Keratinocyte (primary cell): ENCODE data around the gene KDM6B. TPM values are rescaled to one million over a fixed set of nuclear protein-coding genes. Genes with fewer than 3 reads are reported as not detected.

Source experiments
- DNase-seq: peaks from one replicate; pipeline ENCODE4 v3.0.0-alpha.2; 2011; ENCODE audit warnings: low read depth, missing footprints, low spot score
- FAIRE-seq: peaks from 2 replicates; lab custom pipeline; 2011; peaks lifted over from hg19 to GRCh38; lab: Jason Lieb, UNC
- H2AFZ ChIP-seq: 2 replicates; pipeline ENCODE4 v1.6.0; 2012; ENCODE audit warnings: low read length, control low read depth, inconsistent platforms; ENCODE audit not compliant: control insufficient read depth
- H3K27ac ChIP-seq: 2 replicates; pipeline ENCODE4 v1.5.1; 2011; ENCODE audit warnings: low read length; ENCODE audit not compliant: control insufficient read depth, insufficient read depth
- H3K27me3 ChIP-seq: 3 replicates; pipeline ENCODE4 v1.6.0; 2011; ENCODE audit warnings: low read length; ENCODE audit not compliant: control insufficient read depth, insufficient read depth; ENCODE audit errors: extremely low read depth
- H3K36me3 ChIP-seq, 2 experiments: 2 replicates in 1 of 2; 3 replicates in 1 of 2; pipeline ENCODE4 v1.5.1; 2011; ENCODE audit warnings: low read length in 2 of 2, mild to moderate bottlenecking in 1 of 2; ENCODE audit not compliant: control insufficient read depth in 2 of 2, insufficient read depth in 2 of 2; ENCODE audit errors: extremely low read depth in 1 of 2
- H3K4me1 ChIP-seq: 3 replicates; pipeline ENCODE4 v1.5.1; 2011; ENCODE audit warnings: low read length; ENCODE audit not compliant: control insufficient read depth, insufficient read depth; ENCODE audit errors: extremely low read depth
- H3K4me2 ChIP-seq: 3 replicates; pipeline ENCODE4 v1.6.0; 2011; ENCODE audit warnings: low read depth, low read length; ENCODE audit not compliant: control insufficient read depth, insufficient read depth; ENCODE audit errors: extremely low read depth
- H3K4me3 ChIP-seq, 3 experiments: fragments of 200-600 bp in 1 of 3; sonication (generic) in 1 of 3; 2 replicates in 2 of 3; 3 replicates in 1 of 3; pipeline ENCODE4 v1.5.1; 2011 to 2016; ENCODE audit warnings: low read length in 3 of 3, mild to moderate bottlenecking in 3 of 3, control low read depth in 2 of 3, inconsistent platforms in 1 of 3, low read depth in 1 of 3, mixed read lengths in 1 of 3, mixed run types in 1 of 3, moderate library complexity in 1 of 3; ENCODE audit not compliant: control insufficient read depth in 2 of 3, insufficient read depth in 2 of 3; ENCODE audit errors: extremely low read depth in 1 of 3
- H3K79me2 ChIP-seq: 2 replicates; pipeline ENCODE4 v1.6.0; 2012; ENCODE audit warnings: low read length; ENCODE audit not compliant: control insufficient read depth, insufficient read depth
- H3K9ac ChIP-seq: 3 replicates; pipeline ENCODE4 v1.6.0; 2011; ENCODE audit warnings: low read length; ENCODE audit not compliant: control insufficient read depth, insufficient read depth; ENCODE audit errors: extremely low read depth
- H3K9me1 ChIP-seq: 3 replicates; pipeline ENCODE4 v1.6.0; 2011; ENCODE audit warnings: low read length; ENCODE audit not compliant: control insufficient read depth, insufficient read depth; ENCODE audit errors: extremely low read depth
- H3K9me3 ChIP-seq: 2 replicates; pipeline ENCODE4 v1.5.1; 2012; ENCODE audit warnings: low read depth, low read length; ENCODE audit not compliant: control insufficient read depth
- H4K20me1 ChIP-seq: 3 replicates; pipeline ENCODE4 v1.6.0; 2011; ENCODE audit warnings: low read length; ENCODE audit not compliant: control insufficient read depth, insufficient read depth; ENCODE audit errors: extremely low read depth
- CTCF ChIP-seq, 3 experiments: IDR thresholded peaks in 1 of 3; conservative IDR thresholded peaks in 1 of 3; optimal IDR thresholded peaks in 1 of 3; 2 replicates in 2 of 3; 3 replicates in 1 of 3; pipeline versions ENCODE3 to v1.5.1; 2011; ENCODE audit warnings: low read length in 3 of 3, mild to moderate bottlenecking in 3 of 3, moderate library complexity in 2 of 3, control low read depth in 1 of 3, inconsistent platforms in 1 of 3; ENCODE audit not compliant: insufficient read depth in 2 of 3; ENCODE audit errors: extremely low read depth in 1 of 3
- EZH2 ChIP-seq: IDR thresholded peaks from one replicate; pipeline ENCODE4 v1.6.1; 2012; ENCODE audit warnings: inconsistent platforms, mild to moderate bottlenecking, low read length, moderate library complexity
- dilution Hi-C: fragments of 300-500 bp; cut with MboI; formaldehyde crosslinking; loops from one replicate; pipeline ENCODE4 v1.7.0; 2020; ENCODE audit warnings: low sequenced_read_pairs; ENCODE audit not compliant: extremely low pct_ligation_motif_present
- polyA plus RNA-seq, 5 experiments: library from polyadenylated mRNA; depleted of rRNA in 3 of 5; stranded (reverse) in 3 of 5; stranded (forward) in 1 of 5; unstranded in 1 of 5; fragments of >200 nt; gene quantifications; 1 replicate in 1 of 5; 2 replicates in 3 of 5; 3 replicates in 1 of 5; pipeline versions ENCODE4 v1.2.1 to v1.2.3, GENCODE V29; 2011 to 2012; ENCODE audit warnings: missing spikeins in 2 of 5, low read depth in 1 of 5, low replicate concordance in 1 of 5

Gene KDM6B
- polyA plus RNA-seq, 1 donor (not counting 4 experiments of a cell fraction or from before 2014, with no cell fraction given): 1.6 TPM

GRCh38 chr17:7798839-7799238 is 35.2 kb upstream of the KDM6B start:
- Histone ChIP-seq H3K27me3 (no peaks in the 10 kb centered on the region), H2AFZ (no peak overlapping the region), H3K4me2 (no peak overlapping the region), H3K4me3 (no peak overlapping the region), H3K9ac (no peak overlapping the region), H3K36me3 (no peaks in the 10 kb centered on the region), H3K4me1 (no peaks in the 10 kb centered on the region), H3K9me1 (no peaks in the 10 kb centered on the region), H4K20me1 (no peaks in the 10 kb centered on the region), H3K27ac (no peak overlapping the region), H3K79me2 (no peaks in the 10 kb centered on the region), H3K9me3 (no peaks in the 10 kb centered on the region)
- dilution Hi-C loops: no loop called here
- no peak for DNase-seq
- no peak for FAIRE-seq
- TF ChIP-seq CTCF (optimal IDR thresholded peaks at IDR 0.05 in 1 of 3, IDR thresholded peaks at IDR 0.05 in 1 of 3, conservative IDR thresholded peaks at IDR 0.05 in 1 of 3; ENCODE audit: extremely low read depth in 1 of 3, insufficient read depth in 2 of 3, low read length in 3 of 3): no peak
- no peak for TF ChIP-seq EZH2

- peaks cover 8% of the 10 kb centered on the region for H3K4me1 ChIP-seq
- peak overlapping the region; percentile 9 for H2AFZ ChIP-seq
- TF ChIP-seq CTCF (optimal IDR thresholded peaks at IDR 0.05 in 1 of 3, IDR thresholded peaks at IDR 0.05 in 1 of 3, conservative IDR thresholded peaks at IDR 0.05 in 1 of 3; ENCODE audit: extremely low read depth in 1 of 3, insufficient read depth in 2 of 3, low read length in 3 of 3) (no peak), EZH2 (no peak)
- peak; percentile 26 for FAIRE-seq
- no peak for DNase-seq
- H4K20me1 ChIP-seq: no peaks in the 10 kb centered on the region
- no peaks in the 10 kb centered on the region for H3K79me2 ChIP-seq
- H3K36me3 ChIP-seq: no peaks in the 10 kb centered on the region
- no peak overlapping the region for H3K9ac ChIP-seq
- H3K27me3 ChIP-seq: no peaks in the 10 kb centered on the region
- dilution Hi-C loops: no loop called here
- H3K4me2 ChIP-seq: peak overlapping the region; percentile 15
- H3K9me3 ChIP-seq: no peaks in the 10 kb centered on the region
- no peaks in the 10 kb centered on the region for H3K9me1 ChIP-seq
- H3K4me3 ChIP-seq: no peak overlapping the region
- H3K27ac ChIP-seq: no peak overlapping the region
Observed at GRCh38 chr17:7803981-7804380, 30.0 kb upstream of the KDM6B start.
